HL-60/S4 treated with phorbol 12-myristate 13-acetate at 8.2 ng/mL for 4 days and 3 days (cell line): ENCODE data around the gene ADARB2.

Source experiments
- in situ Hi-C: fragments of 300-500 bp; cut with MboI; formaldehyde crosslinking; loops from 2 replicates; pipeline ENCODE4 v1.15.0; 2022; ENCODE audit warnings: low sequenced_read_pairs

The ADARB2 gene

DNA sequence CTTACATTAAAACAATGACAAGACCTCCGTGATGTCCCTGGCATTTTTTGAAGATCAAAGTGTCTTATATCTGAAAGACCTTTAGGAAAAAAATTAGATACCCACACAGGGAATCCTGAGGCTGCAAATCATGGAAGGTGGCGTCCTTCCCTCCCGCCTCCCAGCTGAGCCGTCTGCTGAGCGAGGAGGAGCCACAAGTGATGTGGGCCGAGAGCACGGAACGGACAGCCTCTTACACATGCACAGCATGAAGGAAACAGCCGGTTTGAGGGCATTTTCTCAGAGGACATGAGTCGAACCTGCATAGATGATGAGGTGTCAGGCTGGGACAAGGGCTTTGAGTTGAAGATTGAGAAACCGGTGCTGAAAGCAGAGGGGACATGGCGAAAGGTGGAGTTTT, 163.3 kb downstream of the ADARB2 start:
- in situ Hi-C loops, result no loop called here

GRCh38 chr10:1573334-1573969, 163.9 kb downstream of the ADARB2 start:
- in situ Hi-C loops, result no loop called here

GRCh38 chr10:1572519-1573333, 164.6 kb downstream of the ADARB2 start:
- in situ Hi-C loops, result no loop called here

- in situ Hi-C loops, result no loop called here
Observed at GRCh38 chr10:1571587-1572237, 165.6 kb downstream of the ADARB2 start.

GRCh38 chr10:1570416-1571051, 166.8 kb downstream of the ADARB2 start:
- in situ Hi-C loops, result no loop called here

DNA sequence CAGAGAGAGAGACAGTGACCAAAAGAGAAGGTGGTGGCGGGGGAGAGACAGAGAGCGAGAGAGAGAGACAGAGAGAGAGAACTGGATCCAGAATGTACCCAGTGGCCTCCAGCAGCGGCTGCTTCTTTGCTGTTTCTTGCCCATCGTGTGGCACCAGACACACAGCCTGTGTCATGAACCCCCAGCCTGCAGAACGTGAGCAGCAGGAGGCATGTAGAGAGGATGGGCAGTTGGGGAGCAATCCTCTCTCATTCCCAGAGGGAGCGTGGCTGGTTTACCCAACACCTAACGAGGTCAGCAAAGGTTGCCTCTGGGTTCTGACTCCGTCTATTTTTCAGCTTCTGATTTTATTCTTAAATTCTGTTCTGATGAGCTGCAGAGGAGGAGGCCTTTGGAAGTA, 168.1 kb downstream of the ADARB2 start:
- in situ Hi-C loops, result no loop called here

- in situ Hi-C loops, result no loop called here
Observed at GRCh38 chr10:1567742-1568495, 169.4 kb downstream of the ADARB2 start.

DNA sequence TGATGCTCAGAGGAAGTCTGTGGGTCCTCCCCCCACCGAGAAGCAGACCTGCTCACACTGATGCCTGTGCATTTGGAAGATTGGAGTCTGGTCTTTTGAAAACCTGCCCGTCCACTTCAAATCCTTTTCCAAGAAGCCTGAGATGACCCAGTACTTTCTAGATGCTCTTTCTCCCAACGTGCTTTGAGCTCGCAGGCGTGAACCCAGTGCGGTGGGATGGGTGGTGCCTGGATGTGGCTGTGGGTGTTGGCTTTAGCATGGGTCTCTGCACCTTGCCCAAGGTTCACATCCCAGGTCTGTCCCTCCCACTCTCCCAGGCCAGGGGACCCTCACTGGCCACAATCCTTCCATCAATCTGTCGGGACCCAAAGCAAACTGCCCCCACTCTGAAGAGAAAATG, 170.2 kb downstream of the ADARB2 start:
- in situ Hi-C loops, result no loop called here

DNA sequence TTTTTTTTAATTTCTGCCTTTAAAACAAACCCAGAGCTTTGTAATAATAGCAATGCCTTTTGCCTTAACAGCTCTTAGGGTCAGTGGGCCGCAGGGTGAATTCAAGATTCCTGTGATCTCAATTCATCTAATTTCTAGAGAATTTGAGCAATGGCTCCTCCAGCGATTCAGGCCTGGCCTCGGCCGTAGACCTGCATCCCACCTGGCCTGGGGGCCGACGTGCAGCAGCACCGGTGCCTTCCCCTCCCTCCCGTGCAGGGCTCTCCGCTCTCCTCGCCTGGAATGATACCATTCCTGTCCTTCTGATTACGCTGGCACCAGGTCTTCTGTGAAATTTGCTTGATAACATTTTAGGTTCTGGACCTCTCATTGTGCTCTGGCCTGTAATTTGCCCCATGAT, 172.5 kb downstream of the ADARB2 start:
- in situ Hi-C loops, result no loop called here

DNA sequence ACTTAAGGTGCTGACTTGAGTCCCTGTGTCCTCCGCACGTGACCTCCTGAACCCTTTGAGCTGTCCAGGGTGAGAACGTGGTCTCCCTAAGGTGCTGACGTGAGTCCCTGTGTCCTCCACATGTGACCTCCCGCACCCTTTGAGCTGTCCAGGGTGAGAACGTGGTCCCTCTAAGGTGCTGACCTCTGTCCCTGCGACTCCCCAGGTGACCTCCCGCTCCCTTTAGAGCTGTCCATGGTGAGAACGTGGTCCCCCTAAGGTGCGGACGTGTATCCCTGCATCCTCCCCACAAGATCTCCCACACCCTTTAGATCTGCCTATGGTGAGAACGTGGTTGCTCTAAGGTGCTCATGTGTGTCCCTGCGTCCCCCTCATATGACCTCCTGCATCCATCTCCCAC, 174.3 kb downstream of the ADARB2 start:
- in situ Hi-C loops, result no loop called here

DNA sequence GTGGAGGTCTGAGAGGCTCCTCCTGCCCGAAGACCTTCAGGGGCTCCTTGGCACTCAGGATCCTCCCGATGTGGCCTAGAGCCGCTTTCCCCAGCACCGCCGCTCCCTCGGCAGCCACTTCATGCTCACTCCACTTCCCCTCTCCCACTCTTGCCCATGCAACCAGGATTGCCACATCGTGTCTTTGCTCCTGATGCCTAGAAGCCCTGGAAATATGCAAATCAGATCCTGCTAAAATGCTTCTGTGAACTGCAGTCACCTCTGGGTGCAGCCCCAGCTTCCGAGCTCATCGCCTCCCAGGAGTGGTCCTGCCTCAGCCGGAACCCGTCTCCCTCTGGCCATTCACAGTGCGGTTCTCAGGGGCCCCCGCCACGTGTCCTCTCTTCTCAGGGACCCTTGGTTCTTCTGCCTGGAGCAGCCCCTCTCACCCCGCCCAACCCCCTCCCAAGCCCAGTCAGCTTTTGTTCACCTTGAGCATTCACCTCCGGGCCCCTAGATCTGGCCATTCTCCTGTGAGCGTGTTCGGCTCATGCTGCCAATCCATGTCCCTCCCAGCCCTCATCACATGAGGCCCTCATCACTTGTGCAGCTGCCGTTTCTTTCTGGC, 175.5 kb downstream of the ADARB2 start:
- in situ Hi-C loops, result no loop called here

GRCh38 chr10:1560535-1561192, 176.7 kb downstream of the ADARB2 start:
- in situ Hi-C loops, result no loop called here

GRCh38 chr10:1559761-1560160, 177.6 kb downstream of the ADARB2 start:
- in situ Hi-C loops, result no loop called here

DNA sequence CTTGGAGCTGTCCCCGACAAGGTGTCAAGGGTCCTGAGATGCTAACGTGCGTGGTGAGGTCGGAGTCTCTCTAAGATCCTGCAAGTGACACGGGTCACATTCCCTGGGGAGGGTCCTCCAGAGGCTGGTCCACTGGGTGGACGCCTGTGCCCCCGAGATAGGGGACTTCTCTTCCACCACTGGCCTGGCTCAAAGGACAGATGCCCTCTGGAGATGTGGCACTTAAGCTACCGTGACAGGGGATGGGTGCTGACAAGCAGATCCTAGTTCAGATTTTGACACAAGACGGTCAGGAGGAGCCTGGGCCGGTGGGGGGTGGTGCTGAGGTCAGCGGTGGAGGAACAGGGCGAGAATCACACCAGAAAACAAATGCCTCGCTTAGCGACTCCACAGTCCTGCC, 178.0 kb downstream of the ADARB2 start:
- in situ Hi-C loops, result no loop called here

GRCh38 chr10:1558906-1559305, 178.4 kb downstream of the ADARB2 start:
- in situ Hi-C loops, result no loop called here

DNA sequence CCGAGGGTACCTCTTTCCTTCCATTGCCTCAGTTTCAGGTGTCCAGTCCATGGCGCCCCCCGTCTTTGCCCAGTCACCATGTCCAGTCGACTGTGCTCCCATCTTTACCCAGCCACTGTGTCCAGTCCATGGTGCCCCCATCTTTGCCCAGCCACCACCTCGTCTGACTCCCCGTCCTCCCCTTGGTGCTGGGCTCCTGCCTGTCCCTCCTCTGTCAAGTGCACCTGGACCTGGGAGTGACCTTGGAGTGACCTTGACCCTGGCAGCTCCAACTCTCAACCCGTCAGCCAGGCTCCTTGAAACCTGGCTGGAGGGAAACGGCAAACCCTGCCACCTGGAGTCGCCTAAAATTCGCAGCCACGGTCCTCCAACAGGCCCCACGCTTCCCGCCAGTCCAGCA, 180.2 kb downstream of the ADARB2 start:
- in situ Hi-C loops, result no loop called here

GRCh38 chr10:1556496-1556895, 180.8 kb downstream of the ADARB2 start:
- in situ Hi-C loops, result no loop called here

DNA sequence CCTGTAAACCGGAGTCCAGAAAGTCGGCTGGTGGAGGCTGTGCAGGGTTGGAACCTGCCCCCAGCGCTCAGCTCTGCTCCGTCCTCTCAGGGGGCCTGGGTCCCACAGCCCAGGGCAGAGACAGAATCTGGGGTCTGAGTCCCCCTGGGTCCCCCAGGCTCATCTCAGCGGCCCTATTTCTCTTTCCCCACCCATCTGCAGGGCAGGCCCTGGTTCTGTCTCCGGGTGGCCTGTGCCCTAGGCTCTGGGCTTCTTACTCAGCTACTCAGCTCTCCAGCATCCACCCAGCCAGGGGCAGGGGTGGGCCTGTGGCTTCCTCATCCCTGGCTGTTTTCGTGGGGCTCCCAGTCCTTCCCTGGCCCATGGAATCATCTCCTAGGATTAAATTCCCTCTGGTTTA, 183.4 kb downstream of the ADARB2 start:
- in situ Hi-C loops, result no loop called here

DNA sequence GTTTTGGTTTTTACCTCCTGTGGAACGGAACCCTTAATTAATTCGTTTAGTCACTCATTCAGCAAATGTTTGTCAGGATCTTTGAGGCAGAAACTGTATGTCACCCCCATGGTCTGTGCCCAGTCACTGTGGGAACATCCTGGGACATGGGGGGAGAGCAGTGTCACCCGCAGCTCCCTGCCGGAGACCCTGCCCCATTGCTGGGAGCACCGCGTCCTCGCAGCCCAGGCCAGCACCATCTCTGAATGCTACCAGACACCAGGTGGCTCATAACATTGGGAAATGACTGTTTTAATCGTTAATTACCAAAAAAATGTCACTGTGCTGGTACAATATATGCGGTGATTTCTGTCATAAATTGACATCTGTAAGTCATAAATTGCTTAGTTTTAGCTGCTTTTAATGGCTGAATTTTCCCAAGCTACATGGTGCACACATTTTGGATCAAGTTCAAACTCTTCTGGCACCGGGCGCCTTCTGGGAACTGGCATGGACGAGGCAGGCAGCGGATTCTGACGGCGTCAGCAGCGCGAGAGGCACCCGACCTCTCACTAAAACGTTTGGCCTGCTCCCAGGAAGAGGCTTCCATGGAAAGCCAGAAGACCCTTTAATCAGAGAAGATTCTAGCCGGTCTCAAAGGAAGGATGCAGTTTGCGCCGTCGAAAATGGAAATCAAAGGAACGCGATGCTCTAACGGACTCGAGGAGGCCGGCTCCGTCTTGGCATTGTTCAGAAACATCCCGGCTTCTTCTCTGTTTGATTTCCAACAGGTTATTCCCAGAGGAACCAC, 184.2 kb downstream of the ADARB2 start:
- in situ Hi-C loops, result no loop called here
